GM06990 (cell line): ENCODE results near the gene TCTN1.

Source experiments
- DNase-seq: peaks from one replicate; pipeline ENCODE4 v3.0.0-alpha.2; 2011; ENCODE audit not compliant: insufficient read length; ENCODE audit errors: extremely low read depth
- H3K27me3 ChIP-seq: replicated peaks from 2 replicates; pipeline ENCODE4 v1.6.0; 2011; ENCODE audit warnings: low read length; ENCODE audit not compliant: control insufficient read depth, insufficient read depth
- H3K36me3 ChIP-seq: 2 replicates; pipeline ENCODE4 v1.5.1; 2011; ENCODE audit warnings: low read length; ENCODE audit not compliant: control insufficient read depth, insufficient read depth
- H3K4me3 ChIP-seq: replicated peaks from 2 replicates; pipeline ENCODE4 v1.5.1; 2011; ENCODE audit warnings: low read depth, mild to moderate bottlenecking, control low read depth, low read length
- CTCF ChIP-seq: IDR thresholded peaks from 2 replicates; pipeline ENCODE4 v1.5.1; 2011; ENCODE audit warnings: low read length, control low read depth, mild to moderate bottlenecking, inconsistent platforms; ENCODE audit not compliant: insufficient read depth, poor library complexity, severe bottlenecking

The TCTN1 gene

GRCh38 chr12:110686294-110686903 is 72.5 kb downstream of the TCTN1 start:
- H3K4me3 ChIP-seq, result peak overlapping the region; percentile 98
- peaks cover 6% of the 10 kb centered on the region for H3K36me3 ChIP-seq
- DNase-seq, result no peak
- H3K27me3 ChIP-seq, result no peaks in the 10 kb centered on the region
- TF ChIP-seq CTCF, result no peak

- H3K4me3 ChIP-seq, result peak overlapping the region; percentile 98
- no peaks in the 10 kb centered on the region for H3K27me3 ChIP-seq
- H3K36me3 ChIP-seq, result peaks cover 3% of the 10 kb centered on the region
- TF ChIP-seq CTCF, result no peak
- no peak for DNase-seq
Observed at GRCh38 chr12:110687396-110688169, 73.7 kb downstream of the TCTN1 start.

- no peak for TF ChIP-seq CTCF
- no peaks in the 10 kb centered on the region for H3K27me3 ChIP-seq
- peak; percentile 54 for DNase-seq
- H3K4me3 ChIP-seq, result peak within 1 kb of the TSS; percentile 98
- peaks cover 2% of the 10 kb centered on the region; the same call in 1 of the 2 replicates for H3K36me3 ChIP-seq
Observed at GRCh38 chr12:110688446-110689280, 74.7 kb downstream of the TCTN1 start, which contains the start of gene HVCN1. TSS of gene HVCN1 (minus strand) at chr12:110689115. CDS start at chr12:110683245, 5,870 bp downstream.

DNA sequence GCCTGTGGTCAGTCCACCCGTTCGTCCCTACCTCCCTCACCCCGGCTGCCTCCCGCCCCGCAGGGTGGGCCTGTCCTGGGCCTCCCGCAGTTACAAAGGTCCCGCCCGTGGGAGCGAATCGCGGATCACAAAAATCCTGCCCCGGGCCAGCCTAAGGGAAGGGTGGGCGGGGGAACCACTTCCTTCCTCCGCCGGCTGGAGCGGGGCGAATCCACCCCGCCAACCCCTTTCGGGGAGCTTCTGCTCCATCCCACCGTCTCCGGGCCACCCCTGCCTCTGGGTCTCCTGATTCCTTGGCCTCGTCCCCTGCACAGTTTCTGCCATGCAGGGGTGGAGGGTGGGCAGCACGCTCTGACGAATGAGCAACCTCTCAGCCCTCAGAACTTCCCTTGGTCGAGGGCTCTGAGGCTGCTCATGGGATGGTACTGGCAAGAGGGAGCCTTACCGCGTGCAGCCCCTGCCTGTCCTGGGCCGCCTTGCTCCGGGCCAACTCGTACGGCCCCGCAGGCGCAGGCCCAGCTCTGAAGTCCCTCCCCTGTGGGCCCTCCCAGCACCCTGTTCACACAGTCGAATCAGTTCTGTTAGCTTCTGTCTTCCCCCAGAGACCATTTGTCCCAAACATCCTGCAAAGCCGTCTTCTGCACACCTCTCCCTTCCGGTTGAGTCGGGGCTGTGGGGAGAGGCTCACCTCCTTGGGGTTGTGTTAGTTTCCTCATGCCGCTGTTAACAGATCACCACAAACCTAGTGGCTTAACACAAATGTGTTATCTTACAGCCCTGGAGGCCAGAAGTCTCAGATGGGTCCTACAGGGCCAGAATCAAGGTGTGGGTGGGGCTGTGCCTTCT is 75.6 kb downstream of the TCTN1 start:
- H3K27me3 ChIP-seq, result no peaks in the 10 kb centered on the region
- DNase-seq, result peak; percentile 83
- no peak for TF ChIP-seq CTCF
- no peaks in the 10 kb centered on the region; the same call in 1 of the 2 replicates for H3K36me3 ChIP-seq
- H3K4me3 ChIP-seq, result peak overlapping the region; percentile 98

DNA sequence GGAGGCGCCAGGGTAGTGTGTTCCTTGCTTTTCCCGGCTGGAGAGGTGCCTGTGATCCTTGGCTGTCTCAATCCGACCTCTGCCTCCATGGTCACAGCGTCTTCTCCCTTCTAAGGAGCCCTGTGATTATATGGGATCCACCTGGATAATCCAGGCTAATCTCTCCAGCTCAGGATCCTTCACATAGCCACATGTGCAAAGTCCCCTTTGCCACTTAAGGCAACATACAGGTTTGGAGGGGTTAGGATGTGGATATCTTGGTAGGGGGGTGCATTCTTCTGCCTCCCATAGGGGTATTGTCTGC is 76.2 kb downstream of the TCTN1 start:
- Histone ChIP-seq H3K27me3 (no peaks in the 10 kb centered on the region), H3K4me3 (peak overlapping the region; percentile 98), H3K36me3 (no peaks in the 10 kb centered on the region; the same call in 1 of the 2 replicates)
- no peak for TF ChIP-seq CTCF
- no peak for DNase-seq
